NCI-H146 treated with DMSO at 0.1 percent for 48 hours (cell line): ENCODE results near the gene CNTD1.
"Not testable (repeated sequence)": the region's sequence is repeated elsewhere in the genome, so short reads cannot be mapped to it uniquely, and the experiment has no call there.

Experiments
- DNase-seq: peaks from one replicate; lab custom pipeline; 2025; ENCODE audit not compliant: unreplicated experiment; lab: John Stamatoyannopoulos, UW

The CNTD1 gene

GRCh38 chr17:42798383-42799380 is at the start of gene CNTD1, which contains the start of gene COA3:
Gene CNTD1, plus strand, starts transcription at chr17:42798861. Its CDS starts 207 bp downstream, at chr17:42799068.
Gene COA3, minus strand, starts transcription at chr17:42798704. Its CDS starts 23 bp downstream, at chr17:42798681.
- peak; percentile 71 for DNase-seq

- DNase-seq, result peak; percentile 40
Measured at GRCh38 chr17:42748908-42749798, 49.5 kb upstream of the CNTD1 start.

DNA sequence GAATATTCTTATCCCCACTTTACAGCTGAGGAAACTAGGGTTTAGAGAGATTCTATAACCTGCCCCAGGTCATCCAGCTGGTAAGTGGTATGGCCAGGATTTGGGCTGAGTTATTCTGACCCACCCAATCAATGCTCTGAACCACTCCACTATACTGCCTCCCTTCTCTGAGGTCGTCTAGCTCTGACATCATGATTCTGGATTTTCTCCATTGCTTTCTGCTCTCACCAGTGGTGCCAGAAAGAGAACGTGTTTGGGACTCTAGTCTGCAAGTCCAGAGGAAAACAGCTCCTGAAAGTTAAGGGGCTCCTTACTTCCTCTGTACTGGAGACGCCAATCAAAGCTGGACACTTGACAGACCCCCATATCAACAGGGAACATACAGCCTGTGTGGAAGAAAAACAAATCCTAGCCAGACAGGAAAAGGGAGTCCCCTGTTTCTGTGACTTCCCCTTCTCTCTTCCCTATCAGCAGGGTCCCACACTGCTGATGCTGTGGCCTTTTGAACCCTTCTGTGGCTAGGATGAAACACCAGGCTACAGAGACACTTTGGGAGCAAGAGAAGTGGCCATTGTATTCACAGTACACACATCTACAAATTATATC is 47.8 kb upstream of the CNTD1 start:
- DNase-seq, result no peak

GRCh38 chr17:42751628-42752027 is 47.0 kb upstream of the CNTD1 start:
- no peak for DNase-seq

GRCh38 chr17:42754782-42755181 is 43.9 kb upstream of the CNTD1 start:
- no peak for DNase-seq

DNA sequence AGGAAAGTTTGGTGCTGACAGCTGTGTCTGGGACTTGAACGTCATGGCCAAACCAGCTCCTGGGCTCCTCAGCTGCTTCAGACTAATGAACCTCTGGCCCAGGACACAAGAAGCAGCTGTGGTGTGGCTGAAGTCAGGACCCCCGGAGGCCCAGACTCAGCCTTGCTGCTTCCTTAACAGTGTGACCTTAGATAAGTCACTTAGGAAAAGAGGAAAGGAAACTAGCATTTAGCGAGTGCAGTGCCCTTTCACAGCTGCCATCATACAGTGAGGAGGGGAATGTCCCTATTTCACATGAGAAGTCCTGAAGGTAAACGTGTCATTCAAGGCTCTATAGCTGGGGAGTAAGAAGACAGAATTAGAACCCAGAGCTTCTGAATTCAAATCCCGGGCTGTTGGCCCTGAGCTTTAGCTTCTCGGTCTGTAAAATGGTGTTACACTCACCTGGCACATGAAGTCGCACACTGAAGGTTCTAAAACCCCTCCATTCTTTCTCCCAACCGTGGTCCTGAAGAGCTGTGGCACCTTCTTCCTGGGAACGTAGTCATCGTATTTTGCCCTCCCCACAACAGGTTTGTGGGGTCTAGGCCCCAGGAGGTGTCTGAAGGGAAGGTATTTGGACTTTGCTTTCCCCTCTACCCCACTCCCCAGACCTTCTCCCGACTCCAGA is 38.5 kb upstream of the CNTD1 start:
- no peak for DNase-seq

DNA sequence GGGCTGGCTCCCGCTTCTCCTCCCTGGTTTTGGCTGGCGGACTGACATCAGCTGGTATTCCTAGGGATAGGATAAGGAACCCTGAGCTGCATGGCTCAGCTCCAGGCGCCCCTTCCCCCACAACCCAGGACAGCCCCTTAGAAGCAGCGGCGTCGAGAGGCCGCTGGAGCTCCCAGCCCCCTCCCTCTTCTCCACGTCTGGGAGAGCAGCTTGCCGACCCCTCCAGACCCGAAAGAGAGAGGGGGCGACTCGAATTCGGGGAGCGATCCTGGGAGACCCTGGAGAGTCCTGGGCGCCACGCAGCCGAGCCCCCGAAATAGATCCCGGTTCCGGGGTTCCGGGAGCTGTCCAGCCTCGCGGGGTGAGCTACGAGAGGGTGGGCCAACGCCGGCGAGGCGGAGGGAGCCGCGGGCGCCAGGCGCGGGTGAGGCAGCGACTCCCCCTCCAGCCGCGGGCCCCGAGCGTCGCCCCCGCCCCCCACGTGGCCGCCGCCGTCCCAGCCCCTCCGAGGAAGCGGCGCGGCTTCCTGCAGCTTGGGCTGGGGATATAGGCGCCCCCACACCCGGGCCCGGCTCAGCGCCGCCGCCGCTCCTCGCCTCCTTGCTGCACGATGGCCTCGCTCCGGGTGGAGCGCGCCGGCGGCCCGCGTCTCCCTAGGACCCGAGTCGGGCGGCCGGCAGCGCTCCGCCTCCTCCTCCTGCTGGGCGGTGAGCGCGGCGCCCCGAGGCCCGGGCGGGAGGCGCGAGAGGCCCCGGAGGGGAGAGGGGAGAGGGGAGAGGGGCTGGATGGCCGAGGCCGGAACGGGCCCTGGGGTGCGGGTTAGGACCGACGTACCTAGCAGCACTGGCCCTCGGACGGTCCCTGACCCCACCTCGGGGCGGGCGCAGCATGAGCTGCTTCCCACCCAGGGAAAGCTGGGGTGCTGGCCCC is 37.7 kb upstream of the CNTD1 start, which contains the start of gene RAMP2:
TSS of gene RAMP2 (plus strand) at position 576 of the 930 bp plus-strand sequence. CDS start at position 611, 35 bp downstream.
- peak; percentile 9 for DNase-seq

DNA sequence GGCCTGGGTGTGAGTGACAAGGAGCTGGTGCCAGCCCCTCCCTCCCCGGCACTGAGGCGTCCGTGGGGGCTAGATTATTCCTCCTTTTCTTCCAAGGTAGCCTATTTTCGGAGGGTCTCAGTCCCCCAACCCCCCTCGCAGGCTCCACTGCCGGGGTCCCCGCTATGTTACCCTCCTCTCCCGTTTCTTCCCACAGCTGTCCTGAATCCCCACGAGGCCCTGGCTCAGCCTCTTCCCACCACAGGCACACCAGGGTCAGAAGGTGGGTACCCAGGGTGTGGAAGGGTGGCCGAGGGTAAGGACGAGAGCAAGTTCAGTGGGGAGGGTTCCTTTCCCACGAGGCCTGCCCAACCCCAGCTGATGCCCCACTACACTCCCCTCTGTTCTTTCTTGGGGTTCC is 37.0 kb upstream of the CNTD1 start:
- no peak for DNase-seq

GRCh38 chr17:42766124-42766523 is 32.5 kb upstream of the CNTD1 start:
- no peak for DNase-seq

DNA sequence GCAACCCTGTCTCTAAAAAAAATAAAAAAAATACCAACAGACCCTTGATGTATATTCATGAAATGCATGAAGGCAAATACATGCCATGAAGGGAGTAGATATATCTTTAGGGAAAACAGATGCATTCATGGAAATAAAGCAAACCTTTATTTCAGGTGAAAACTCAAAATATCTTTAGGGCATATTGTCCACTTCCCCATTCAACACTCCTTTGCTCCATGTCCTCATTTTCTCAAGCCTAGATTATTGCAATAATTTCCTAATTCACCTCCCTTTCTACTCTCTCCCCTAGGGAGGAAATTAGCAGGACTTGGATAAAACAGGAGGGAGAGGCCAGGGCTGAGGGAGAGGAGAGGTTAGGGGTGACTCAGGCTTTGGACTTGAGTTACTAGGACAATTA is 31.1 kb upstream of the CNTD1 start:
- no peak for DNase-seq

GRCh38 chr17:42768006-42768405 is 30.7 kb upstream of the CNTD1 start:
- DNase-seq, result not testable (repeated sequence)

- DNase-seq, result not testable (repeated sequence)
Measured at GRCh38 chr17:42769964-42770363, 28.7 kb upstream of the CNTD1 start.

DNA sequence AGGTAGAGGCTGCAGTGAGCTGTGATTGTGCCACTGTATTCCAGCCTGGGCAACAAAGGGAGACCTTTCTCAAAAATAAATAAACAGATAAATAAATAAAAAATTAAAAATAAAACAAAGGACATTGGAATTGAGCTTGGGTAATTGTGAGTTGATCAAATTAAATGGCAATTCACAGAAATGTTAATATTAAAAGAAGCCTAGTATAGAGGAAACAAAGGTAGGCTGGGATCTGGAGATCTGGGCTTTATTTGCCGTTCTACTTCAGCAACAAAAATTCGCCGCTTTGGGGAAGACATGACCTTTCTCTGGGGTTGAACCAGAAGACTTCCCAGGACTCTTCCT is 25.7 kb upstream of the CNTD1 start:
- no peak for DNase-seq

GRCh38 chr17:42773290-42774035 is 25.2 kb upstream of the CNTD1 start, which contains the start of gene VPS25:
Gene VPS25, plus strand, starts transcription at chr17:42773449. Its CDS starts 27 bp downstream, at chr17:42773476.
- peak; percentile 69 for DNase-seq

- DNase-seq, result no peak
Measured at GRCh38 chr17:42774066-42774745, 24.5 kb upstream of the CNTD1 start.

DNA sequence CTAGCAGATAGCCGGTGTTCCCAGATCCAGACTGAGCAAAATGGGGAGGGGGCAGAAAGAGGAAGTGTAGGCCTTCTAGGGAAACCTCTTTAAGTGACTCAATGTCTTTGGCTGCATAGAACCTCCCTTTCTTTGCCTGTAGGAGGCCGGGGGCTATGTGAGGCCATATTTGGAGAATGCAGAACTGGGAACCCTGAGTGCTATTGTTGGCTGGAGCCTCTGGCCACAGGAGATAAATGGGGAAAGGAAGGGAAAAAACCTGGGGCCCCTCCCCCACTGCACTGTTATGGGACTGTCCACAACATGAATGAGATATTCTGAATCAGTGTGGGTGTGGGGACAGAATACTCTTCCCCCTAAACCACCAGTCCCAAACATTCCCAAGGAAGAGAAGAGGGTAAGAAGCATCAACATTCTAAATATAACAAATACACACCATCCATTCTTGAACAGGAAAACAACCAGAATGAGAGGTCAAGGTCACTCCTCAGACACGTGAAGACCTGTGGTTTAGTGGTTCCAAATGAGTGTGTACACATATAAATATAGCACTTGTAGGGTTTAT is 23.0 kb upstream of the CNTD1 start:
- no peak for DNase-seq

DNA sequence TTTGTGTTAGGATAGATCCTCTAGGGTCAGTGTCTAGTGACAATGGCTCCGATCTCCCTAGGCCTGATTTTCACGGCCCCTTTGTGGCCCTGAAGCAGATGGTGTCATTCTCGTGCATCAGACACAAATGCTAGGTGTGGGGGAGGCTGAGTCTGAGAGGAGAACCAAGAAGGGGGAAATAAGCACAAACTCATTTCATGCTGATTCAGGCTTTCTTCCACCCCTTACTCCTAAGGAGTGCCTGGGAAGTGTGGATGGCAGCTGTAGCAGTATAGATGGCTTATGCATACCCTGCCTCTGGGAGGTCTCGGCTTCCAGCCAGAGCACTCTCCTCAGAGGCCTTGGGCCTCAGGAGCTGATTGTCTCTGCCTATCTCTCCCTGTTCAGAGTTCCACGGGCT is 20.1 kb upstream of the CNTD1 start:
- DNase-seq, result no peak
